GM12878 (cell line): ENCODE results near the gene ERC2. TPM values are rescaled to one million over a fixed set of nuclear protein-coding genes. Genes with fewer than 3 reads are reported as not detected.

Experiments
- ATAC-seq: fragments of 200-7000 bp; cut with Tn5 transposase; 3 replicates; pipeline ENCODE4 v1.9.1; 2020; ENCODE audit warnings: mild to moderate bottlenecking, moderate library complexity
- BruUV-seq: library from RNA; stranded (reverse); fragments of 400-500 nt; replicated peaks from 2 replicates; lab custom pipeline; 2021; lab: Mats Ljungman, UMichigan
- CTCF ChIA-PET: fragments of 300-600 bp; sonication (Branson Sonifier 250); formaldehyde crosslinking; extraction: SDS; loops from one replicate; lab custom pipeline; 2021; ENCODE audit warnings: inconsistent platforms; lab: Yijun Ruan, JAX
- POLR2A ChIA-PET: fragments of 350-600 bp; formaldehyde crosslinking; extraction: SDS; loops from one replicate; lab custom pipeline; 2021; ENCODE audit warnings: inconsistent platforms; lab: Charles Lee
- RAD21 ChIA-PET: fragments of 300-600 bp; sonication (Branson Sonifier 250); formaldehyde crosslinking; loops from one replicate; lab custom pipeline; 2023; ENCODE audit warnings: antibody characterized with exemption; ENCODE audit not compliant: unreplicated experiment; lab: Charles Lee
- SMC1A ChIA-PET: fragments of 300-600 bp; sonication (Branson Sonifier 250); formaldehyde crosslinking; loops from one replicate; lab custom pipeline; 2023; ENCODE audit not compliant: unreplicated experiment, uncharacterized antibody; lab: Charles Lee
- DNase-seq: peaks from one replicate; pipeline ENCODE4 v3.0.0-alpha.2; 2011; ENCODE audit warnings: low read depth, low spot score
- FAIRE-seq: peaks from 3 replicates; lab custom pipeline; 2011; peaks lifted over from hg19 to GRCh38; lab: Jason Lieb, UNC
- H2AFZ ChIP-seq: 2 replicates; pipeline ENCODE4 v1.6.0; 2011; ENCODE audit warnings: low read depth, low read length, control low read depth; ENCODE audit not compliant: control insufficient read depth
- H3K27ac ChIP-seq: 2 replicates; pipeline ENCODE4 v1.5.1; 2011; ENCODE audit warnings: control low read depth; ENCODE audit not compliant: control insufficient read depth, insufficient read depth
- H3K27me3 ChIP-seq, 2 experiments: replicated peaks in 1 of 2; 2 replicates each; pipeline versions ENCODE4 v1.6.0 to v1.6.1; 2011; ENCODE audit warnings: low read length in 1 of 2; ENCODE audit not compliant: control insufficient read depth in 2 of 2, insufficient read depth in 2 of 2
- H3K36me3 ChIP-seq, 2 experiments: 2 replicates each; pipeline ENCODE4 v1.5.1; 2011; ENCODE audit warnings: low read length in 1 of 2; ENCODE audit not compliant: control insufficient read depth in 2 of 2, insufficient read depth in 2 of 2
- H3K4me1 ChIP-seq: 2 replicates; pipeline ENCODE4 v1.6.1; 2011; ENCODE audit warnings: mild to moderate bottlenecking, low read length, moderate library complexity, mixed read lengths; ENCODE audit not compliant: control insufficient read depth, insufficient read depth
- H3K4me2 ChIP-seq: 2 replicates; pipeline ENCODE4 v1.6.0; 2011; ENCODE audit warnings: control low read depth; ENCODE audit not compliant: control insufficient read depth, insufficient read depth
- H3K4me3 ChIP-seq: fragments of 200-600 bp; sonication (generic); 2 replicates; pipeline ENCODE4 v1.5.1; 2016
- H3K79me2 ChIP-seq: 2 replicates; pipeline ENCODE4 v1.6.0; 2011; ENCODE audit warnings: low read length; ENCODE audit not compliant: control insufficient read depth, insufficient read depth
- H3K9ac ChIP-seq: 2 replicates; pipeline ENCODE4 v1.8.0; 2011; ENCODE audit warnings: low read length, control low read depth, mixed read lengths; ENCODE audit not compliant: control insufficient read depth, insufficient read depth
- H3K9me3 ChIP-seq: replicated peaks from 3 replicates; pipeline ENCODE4 v1.5.1; 2011; ENCODE audit warnings: mild to moderate bottlenecking, low read length; ENCODE audit not compliant: control insufficient read depth, insufficient read depth
- H4K20me1 ChIP-seq: 2 replicates; pipeline ENCODE4 v1.6.0; 2011; ENCODE audit not compliant: control insufficient read depth, insufficient read depth
- CHD2 ChIP-seq: IDR thresholded peaks from 2 replicates; pipeline ENCODE4 v1.6.1; 2011; ENCODE audit warnings: low read depth, low read length, improper control_type of control experiment, borderline replicate concordance
- CHD4 ChIP-seq: fragments of 200-600 bp; sonication (generic); IDR thresholded peaks from 2 replicates; pipeline ENCODE4 v1.6.1; 2016; ENCODE audit warnings: mild to moderate bottlenecking
- ESRRA ChIP-seq: IDR thresholded peaks from 2 replicates; pipeline ENCODE4 v1.6.1; 2012; ENCODE audit warnings: mild to moderate bottlenecking, low read length, improper control_type of control experiment
- GATAD2B ChIP-seq: fragments of 450-650 bp; conservative IDR thresholded peaks from 2 replicates; pipeline ENCODE4 v1.6.1; 2017; ENCODE audit warnings: low read depth, mild to moderate bottlenecking, moderate library complexity
- HCFC1 ChIP-seq: fragments of 150-350 bp; IDR thresholded peaks from 2 replicates; pipeline ENCODE4 v1.6.1; 2014; ENCODE audit warnings: low read length
- PAX8 ChIP-seq: fragments of 450-650 bp; IDR thresholded peaks from 2 replicates; pipeline ENCODE4 v1.6.1; 2017; ENCODE audit warnings: mild to moderate bottlenecking, moderate library complexity
- POLR2AphosphoS5 ChIP-seq: IDR thresholded peaks from 2 replicates; pipeline ENCODE4 v1.6.1; 2011; ENCODE audit warnings: mild to moderate bottlenecking, low read length, inconsistent platforms
- POU2F2 ChIP-seq: IDR thresholded peaks from 3 replicates; pipeline ENCODE4 v1.6.1; 2011; ENCODE audit warnings: low read depth, mild to moderate bottlenecking, low read length, borderline replicate concordance
- RAD51 ChIP-seq: fragments of 450-650 bp; IDR thresholded peaks from 2 replicates; pipeline ENCODE4 v1.6.1; 2016; ENCODE audit warnings: moderate library complexity, mild to moderate bottlenecking, inconsistent platforms
- SKIL ChIP-seq: fragments of 450-650 bp; IDR thresholded peaks from 2 replicates; pipeline ENCODE4 v1.6.1; 2017; ENCODE audit warnings: mild to moderate bottlenecking, low read depth, inconsistent platforms; ENCODE audit not compliant: poor library complexity, severe bottlenecking
- TAF1 ChIP-seq: IDR thresholded peaks from 2 replicates; pipeline ENCODE4 v1.6.1; 2011; ENCODE audit warnings: mild to moderate bottlenecking, low read depth, low read length, borderline replicate concordance
- TARDBP ChIP-seq: IDR thresholded peaks from 2 replicates; pipeline ENCODE4 v1.6.1; 2016; ENCODE audit warnings: borderline replicate concordance
- WRNIP1 ChIP-seq: IDR thresholded peaks from 2 replicates; pipeline ENCODE4 v1.6.1; 2011; ENCODE audit warnings: low read depth, low read length, improper control_type of control experiment, borderline replicate concordance
- ZNF207 ChIP-seq: fragments of 450-650 bp; IDR thresholded peaks from 2 replicates; pipeline ENCODE4 v1.6.1; 2014; ENCODE audit warnings: antibody characterized with exemption, mild to moderate bottlenecking, borderline replicate concordance
- WGBS: methylation state at CpG from one replicate; pipeline ENCODE4 v1.1.6; 2016; ENCODE audit warnings: low lambda C conversion rate; ENCODE audit not compliant: insufficient replicate concordance, insufficient coverage; ENCODE audit errors: missing lambda C conversion rate; 5-methylcytosine and 5-hydroxymethylcytosine counted together
- in situ Hi-C: fragments of 300-500 bp; cut with MboI; formaldehyde crosslinking; loops from 9 replicates; pipeline ENCODE4 v1.14.3; 2018; ENCODE audit warnings: mixed read lengths
- intact Hi-C: fragments of 100-400 bp; cut with micrococcal nuclease; formaldehyde crosslinking; loops from one replicate; pipeline ENCODE4 v1.14.2; 2022; ENCODE audit not compliant: unreplicated experiment
- polyA plus RNA-seq, 11 experiments: library from polyadenylated mRNA; depleted of rRNA in 4 of 11; unstranded in 6 of 11; stranded (reverse) in 5 of 11; fragments of >200 nt; fragmentation: Nextera tagmentation in 4 of 11; fragmentation: Illumina TruSeq in 1 of 11; extraction: Ambion mirVana in 4 of 11; extraction: Trizol in 1 of 11; gene quantifications; 1 replicate in 1 of 11; 2 replicates in 10 of 11; pipeline versions ENCODE4 v1.2.1 to v1.2.3, GENCODE V29; 2011 to 2016; ENCODE audit warnings: inconsistent platforms in 2 of 11, missing spikeins in 2 of 11, low read depth in 1 of 11
- total RNA-seq, 4 experiments: library from RNA; depleted of rRNA in 3 of 4; stranded (reverse); fragments of >200 nt in 3 of 4; fragmentation: Illumina TruSeq in 1 of 4; extraction: Trizol in 1 of 4; gene quantifications; 2 replicates each; pipeline versions ENCODE4 v1.2.1 to v1.2.3, GENCODE V29; 2013 to 2021
- TF ChIP-seq, protein P1 (sequence below): IDR thresholded peaks from 2 replicates; pipeline ENCODE4 v1.6.1; 2011; ENCODE audit warnings: borderline replicate concordance, low read depth, mild to moderate bottlenecking, moderate library complexity, low read length; ENCODE audit not compliant: insufficient read depth, poor library complexity, severe bottlenecking
- TF ChIP-seq, protein P2 (sequence below): IDR thresholded peaks from 2 replicates; pipeline ENCODE4 v1.6.1; 2012; ENCODE audit warnings: low read depth, low read length, improper control_type of control experiment

ERC2 gene
- total and polyA plus RNA-seq, 10 of the 15 experiments (the other 5 are each of a cell fraction or from before 2014, with no cell fraction given): 0.06 to 1.4 (median 0.12) TPM; not detected in 3

DNA sequence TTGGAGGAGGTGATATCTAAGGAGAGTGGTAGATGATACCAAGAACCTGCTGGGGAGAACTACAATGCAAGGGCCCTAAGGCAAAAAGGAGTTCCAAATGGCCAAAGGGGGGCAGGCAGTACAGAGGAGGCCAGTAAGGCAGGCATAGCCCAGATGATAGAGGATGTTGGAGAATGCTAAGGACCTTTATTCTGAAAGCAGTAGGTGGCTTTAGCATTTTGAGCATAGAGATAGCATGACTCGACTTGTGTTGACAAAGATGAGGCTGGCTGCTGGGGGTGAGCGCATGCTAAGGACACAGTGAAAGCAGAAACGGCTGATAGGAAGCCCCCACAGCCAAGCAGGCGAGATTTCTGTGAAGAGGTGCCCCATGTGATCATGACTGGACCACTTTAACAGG, 419.3 kb downstream of the ERC2 start:
- no peak for FAIRE-seq
- Histone ChIP-seq H3K4me1 (no peaks in the 10 kb centered on the region), H3K27me3 (peaks cover 0 to 2% of the 10 kb centered on the region in 2 experiments; a peak in 1 of 4 replicates), H3K36me3 (no peaks in the 10 kb centered on the region), H3K27ac (no peak overlapping the region), H3K4me2 (no peak overlapping the region), H4K20me1 (no peaks in the 10 kb centered on the region), H3K79me2 (no peaks in the 10 kb centered on the region), H3K9me3 (no peaks in the 10 kb centered on the region), H3K9ac (no peak overlapping the region), H2AFZ (no peak overlapping the region), H3K4me3 (no peak overlapping the region)
- BruUV-seq: no TSS peak
- no peak for DNase-seq
- no peak for ATAC-seq
- intact Hi-C loops (loop anchor here (10.0 kb wide), 1 partner anchor 614 kb away; no protein-coding TSS in a partner anchor), in situ Hi-C loops (no loop called here)
- CTCF ChIA-PET: interaction anchor here (0.9 kb wide), 1 partner anchor 403 kb away, joined by 5 read pairs; no protein-coding TSS in a partner anchor
- TF ChIP-seq ZNF207: no peak
- no peak for TF ChIP-seq TARDBP
- TF ChIP-seq POLR2AphosphoS5: no peak
- no peak for TF ChIP-seq ESRRA
- TF ChIP-seq SKIL: no peak
- TF ChIP-seq POU2F2: no peak
- no peak for TF ChIP-seq HCFC1
- TF ChIP-seq CHD4: no peak
- no peak for TF ChIP-seq GATAD2B
- TF ChIP-seq, protein P1, sequence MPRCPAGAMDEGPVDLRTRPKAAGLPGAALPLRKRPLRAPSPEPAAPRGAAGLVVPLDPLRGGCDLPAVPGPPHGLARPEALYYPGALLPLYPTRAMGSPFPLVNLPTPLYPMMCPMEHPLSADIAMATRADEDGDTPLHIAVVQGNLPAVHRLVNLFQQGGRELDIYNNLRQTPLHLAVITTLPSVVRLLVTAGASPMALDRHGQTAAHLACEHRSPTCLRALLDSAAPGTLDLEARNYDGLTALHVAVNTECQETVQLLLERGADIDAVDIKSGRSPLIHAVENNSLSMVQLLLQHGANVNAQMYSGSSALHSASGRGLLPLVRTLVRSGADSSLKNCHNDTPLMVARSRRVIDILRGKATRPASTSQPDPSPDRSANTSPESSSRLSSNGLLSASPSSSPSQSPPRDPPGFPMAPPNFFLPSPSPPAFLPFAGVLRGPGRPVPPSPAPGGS: no peak
- no peak for TF ChIP-seq RAD51
- TF ChIP-seq, protein P2, sequence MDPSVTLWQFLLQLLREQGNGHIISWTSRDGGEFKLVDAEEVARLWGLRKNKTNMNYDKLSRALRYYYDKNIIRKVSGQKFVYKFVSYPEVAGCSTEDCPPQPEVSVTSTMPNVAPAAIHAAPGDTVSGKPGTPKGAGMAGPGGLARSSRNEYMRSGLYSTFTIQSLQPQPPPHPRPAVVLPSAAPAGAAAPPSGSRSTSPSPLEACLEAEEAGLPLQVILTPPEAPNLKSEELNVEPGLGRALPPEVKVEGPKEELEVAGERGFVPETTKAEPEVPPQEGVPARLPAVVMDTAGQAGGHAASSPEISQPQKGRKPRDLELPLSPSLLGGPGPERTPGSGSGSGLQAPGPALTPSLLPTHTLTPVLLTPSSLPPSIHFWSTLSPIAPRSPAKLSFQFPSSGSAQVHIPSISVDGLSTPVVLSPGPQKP: no peak
- no peak for TF ChIP-seq WRNIP1
- TF ChIP-seq PAX8: no peak
- TF ChIP-seq TAF1: no peak
- no peak for TF ChIP-seq CHD2
- RAD21 ChIA-PET: no interaction called here
- 8% methylated on average over 4 of the region's 4 CpGs for WGBS
- POLR2A ChIA-PET: no interaction called here
- SMC1A ChIA-PET: no interaction called here
